SK-N-MC (cell line): ENCODE results near the gene CLIC4.

Experiments
- EZH2 ChIP-seq: fragments of 200-600 bp; sonication (generic); IDR thresholded peaks from one replicate; pipeline ENCODE4 v1.6.1; 2017; ENCODE audit warnings: antibody characterized with exemption
- FOXP2 ChIP-seq: optimal IDR thresholded peaks from 2 replicates; pipeline ENCODE3; 2011; ENCODE audit warnings: mild to moderate bottlenecking, moderate library complexity; ENCODE audit not compliant: insufficient read depth; ENCODE audit errors: extremely low read length, control extremely low read depth
- POLR2AphosphoS5 ChIP-seq: IDR thresholded peaks from 2 replicates; pipeline ENCODE4 v1.6.1; 2012; ENCODE audit warnings: mild to moderate bottlenecking, low read depth, low read length, borderline replicate concordance

- no peak for TF ChIP-seq POLR2AphosphoS5
- TF ChIP-seq EZH2 = no peak
- no peak for TF ChIP-seq FOXP2
Measured at GRCh38 chr1:24875991-24876506, 130.8 kb downstream of the CLIC4 start.
